ENCODE results near the gene CRYGS. TPM values are rescaled to one million over a fixed set of nuclear protein-coding genes. Genes with fewer than 3 reads are reported as not detected.
"Not testable (repeated sequence)": the region's sequence is repeated elsewhere in the genome, so short reads cannot be mapped to it uniquely, and the experiment has no call there.

Gene CRYGS
- polyA plus RNA-seq, 1 experiment, result 2.0 TPM

- Histone ChIP-seq H3K27me3 (ENCODE audit: control insufficient read depth, insufficient read depth, low read length) (no peaks in the 10 kb centered on the region), H3K27ac (ENCODE audit: low read depth, low read length) (no peak overlapping the region), H3K4me3 (ENCODE audit: low read depth, low read length) (no peak overlapping the region), H3K9me3 (ENCODE audit: control insufficient read depth, insufficient read depth, low read length) (no peaks in the 10 kb centered on the region)
- ChIA-PET POLR2A (interaction anchor here (1.0 kb wide), 1 partner anchor 256 kb away, joined by 4 read pairs; no protein-coding TSS in a partner anchor), CTCF (interaction anchor here (1.0 to 3.8 kb wide), 3 partner anchors 277 to 554 kb away, joined by 4 to 24 read pairs (median 18); no protein-coding TSS in a partner anchor)
- TF ChIP-seq CTCF (IDR thresholded peaks at IDR 0.05; ENCODE audit: low read depth, low read length), result no peak
- DNase-seq (ENCODE audit: low read depth, low spot score), result no peak
Measured at GRCh38 chr3:186536883-186537844, 7.0 kb downstream of the CRYGS start.

- DNase-seq (ENCODE audit: low read depth, low spot score), result no peak
- Histone ChIP-seq H3K27ac (ENCODE audit: low read depth, low read length) (no peak overlapping the region), H3K4me3 (ENCODE audit: low read depth, low read length) (no peak overlapping the region), H3K27me3 (ENCODE audit: control insufficient read depth, insufficient read depth, low read length) (no peaks in the 10 kb centered on the region), H3K9me3 (ENCODE audit: control insufficient read depth, insufficient read depth, low read length) (no peaks in the 10 kb centered on the region)
- POLR2A ChIA-PET, result no interaction called here
- CTCF ChIA-PET, result interaction anchor here (0.8 to 3.8 kb wide), 3 partner anchors 274 to 556 kb away, joined by 3 to 24 read pairs (median 18); no protein-coding TSS in a partner anchor
- no peak for TF ChIP-seq CTCF (IDR thresholded peaks at IDR 0.05; ENCODE audit: low read depth, low read length)
Measured at GRCh38 chr3:186534113-186534669, 10.0 kb downstream of the CRYGS start.

GRCh38 chr3:186532598-186533072 is 11.5 kb downstream of the CRYGS start:
- no peak for TF ChIP-seq CTCF (IDR thresholded peaks at IDR 0.05; ENCODE audit: low read depth, low read length)
- Histone ChIP-seq H3K27ac (ENCODE audit: low read depth, low read length) (no peak overlapping the region), H3K9me3 (ENCODE audit: control insufficient read depth, insufficient read depth, low read length) (no peaks in the 10 kb centered on the region), H3K27me3 (ENCODE audit: control insufficient read depth, insufficient read depth, low read length) (peaks cover 2% of the 10 kb centered on the region), H3K4me3 (ENCODE audit: low read depth, low read length) (no peak overlapping the region)
- POLR2A ChIA-PET, result no interaction called here
- CTCF ChIA-PET, result interaction anchor here (0.6 to 1.1 kb wide), 2 partner anchors 8 to 84 kb away, joined by 3 read pairs; no protein-coding TSS in a partner anchor
- no peak for DNase-seq (ENCODE audit: low read depth, low spot score)

GRCh38 chr3:186531694-186532093 is 12.5 kb downstream of the CRYGS start:
- not testable (repeated sequence) for H3K4me3 ChIP-seq (ENCODE audit: low read depth, low read length); DNase-seq (ENCODE audit: low read depth, low spot score); H3K9me3 ChIP-seq (ENCODE audit: control insufficient read depth, insufficient read depth, low read length); H3K27ac ChIP-seq (ENCODE audit: low read depth, low read length); H3K27me3 ChIP-seq (ENCODE audit: control insufficient read depth, insufficient read depth, low read length)
- POLR2A ChIA-PET, result interaction anchor here (0.7 kb wide), 1 partner anchor 38 kb away, joined by 3 read pairs; no protein-coding TSS in a partner anchor
- CTCF ChIA-PET, result interaction anchor here (1.1 kb wide), 1 partner anchor 9 kb away, joined by 3 read pairs; no protein-coding TSS in a partner anchor

- CTCF ChIA-PET, result interaction anchor here (0.8 kb wide), 1 partner anchor 10 kb away, joined by 5 read pairs; no protein-coding TSS in a partner anchor
- POLR2A ChIA-PET, result no interaction called here
- peaks cover 2% of the 10 kb centered on the region for H3K27me3 ChIP-seq (ENCODE audit: control insufficient read depth, insufficient read depth, low read length)
- no peak overlapping the region for H3K4me3 ChIP-seq (ENCODE audit: low read depth, low read length)
- no peaks in the 10 kb centered on the region for H3K9me3 ChIP-seq (ENCODE audit: control insufficient read depth, insufficient read depth, low read length)
- no peak for DNase-seq (ENCODE audit: low read depth, low spot score)
- no peak for TF ChIP-seq CTCF (IDR thresholded peaks at IDR 0.05; ENCODE audit: low read depth, low read length)
- H3K27ac ChIP-seq (ENCODE audit: low read depth, low read length), result no peak overlapping the region
Measured at GRCh38 chr3:186530415-186530814, 13.8 kb downstream of the CRYGS start.
